Measurements from ENCODE around the gene PHF20.

PHF20 gene

GRCh38 chr20:35909796-35910195, 138.0 kb downstream of the PHF20 start:
- H3K27ac ChIP-seq, result no peak overlapping the region
- TF ChIP-seq CTCF (conservative IDR thresholded peaks at IDR 0.05), result no peak

DNA sequence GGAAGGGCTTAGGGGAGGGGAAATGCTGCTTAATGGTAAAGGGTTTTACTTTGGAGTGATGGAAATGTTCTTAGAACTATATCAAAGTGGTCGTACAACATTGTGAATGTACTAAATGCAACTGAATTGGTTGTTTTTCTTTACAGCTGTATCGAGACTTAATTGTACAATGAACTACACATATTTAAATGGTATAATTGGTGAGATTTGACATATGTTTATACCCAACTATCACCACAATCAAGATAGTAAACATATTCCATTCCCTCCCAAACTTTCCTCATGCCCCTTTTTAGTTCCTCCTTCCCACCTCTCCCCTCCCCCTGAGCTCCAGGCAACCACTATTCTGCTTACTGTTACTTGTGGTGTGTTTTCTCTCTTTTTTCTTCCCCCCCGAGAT, 138.4 kb downstream of the PHF20 start:
- no peak for TF ChIP-seq CTCF (conservative IDR thresholded peaks at IDR 0.05)

GRCh38 chr20:35912881-35913280, 141.1 kb downstream of the PHF20 start:
- no peak for TF ChIP-seq CTCF (conservative IDR thresholded peaks at IDR 0.05)
- H3K27ac ChIP-seq, result no peak overlapping the region

More for the DNA sequence above, 138.4 kb downstream of the PHF20 start:
- no peak overlapping the region for H3K27ac ChIP-seq

GRCh38 chr20:35917077-35917476, 145.3 kb downstream of the PHF20 start:
- TF ChIP-seq CTCF (conservative IDR thresholded peaks at IDR 0.05), result no peak
- no peak overlapping the region for H3K27ac ChIP-seq

GRCh38 chr20:35918021-35918420, 146.2 kb downstream of the PHF20 start:
- TF ChIP-seq CTCF (conservative IDR thresholded peaks at IDR 0.05), result no peak
- no peak overlapping the region for H3K27ac ChIP-seq

DNA sequence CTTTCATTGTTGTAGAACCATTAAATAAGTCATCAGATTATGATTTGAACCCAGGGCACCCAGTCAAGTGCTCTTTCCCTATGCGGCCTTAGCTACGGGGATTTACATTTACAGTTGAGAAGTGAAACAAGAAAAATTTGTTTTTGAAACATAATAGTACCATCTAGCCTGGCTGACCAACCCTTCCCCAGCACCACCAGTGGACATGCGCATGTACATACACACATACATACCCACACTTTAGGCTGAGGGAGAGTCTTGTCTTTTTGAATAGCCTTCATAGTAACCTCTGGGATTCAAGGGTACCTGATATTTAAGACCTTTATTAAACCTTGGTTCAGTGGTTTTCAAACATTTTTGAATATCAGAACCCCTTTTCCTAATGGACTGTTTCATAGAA, 148.7 kb downstream of the PHF20 start:
- no peak for TF ChIP-seq CTCF (conservative IDR thresholded peaks at IDR 0.05)

GRCh38 chr20:35929301-35929700, 157.5 kb downstream of the PHF20 start:
- no peak for TF ChIP-seq CTCF (conservative IDR thresholded peaks at IDR 0.05)
- H3K27ac ChIP-seq, result no peak overlapping the region

More for the DNA sequence above, 148.7 kb downstream of the PHF20 start:
- H3K27ac ChIP-seq, result no peak overlapping the region

DNA sequence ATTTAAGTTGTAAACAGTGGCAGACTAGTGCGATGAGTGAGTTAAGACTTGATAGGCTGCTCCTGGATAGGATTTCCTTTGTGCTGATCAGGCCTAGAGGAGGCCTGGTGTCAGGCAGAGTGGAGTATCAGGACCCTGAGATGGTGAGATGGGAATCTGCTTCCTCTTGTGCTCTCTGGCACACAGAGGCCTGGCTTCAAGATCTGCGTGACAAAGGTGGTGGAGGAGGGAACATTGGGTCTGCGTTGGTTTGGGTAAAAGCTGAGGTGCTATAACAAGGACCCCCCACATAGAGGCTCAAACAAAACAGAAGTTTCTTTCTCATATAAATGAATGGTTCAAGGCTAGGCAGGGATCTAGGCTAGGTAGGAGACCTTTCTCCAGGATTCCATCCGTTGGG, 162.2 kb downstream of the PHF20 start:
- no peak for TF ChIP-seq CTCF (conservative IDR thresholded peaks at IDR 0.05)
- H3K27ac ChIP-seq, result no peak overlapping the region
